ENCODE measurements around the gene KCNC4. TPM values are rescaled to one million over a fixed set of nuclear protein-coding genes. Genes with fewer than 3 reads are reported as not detected.

Gene KCNC4
- 10 to 100 TPM; 13.9 to 14.3 TPM for total RNA-seq

DNA sequence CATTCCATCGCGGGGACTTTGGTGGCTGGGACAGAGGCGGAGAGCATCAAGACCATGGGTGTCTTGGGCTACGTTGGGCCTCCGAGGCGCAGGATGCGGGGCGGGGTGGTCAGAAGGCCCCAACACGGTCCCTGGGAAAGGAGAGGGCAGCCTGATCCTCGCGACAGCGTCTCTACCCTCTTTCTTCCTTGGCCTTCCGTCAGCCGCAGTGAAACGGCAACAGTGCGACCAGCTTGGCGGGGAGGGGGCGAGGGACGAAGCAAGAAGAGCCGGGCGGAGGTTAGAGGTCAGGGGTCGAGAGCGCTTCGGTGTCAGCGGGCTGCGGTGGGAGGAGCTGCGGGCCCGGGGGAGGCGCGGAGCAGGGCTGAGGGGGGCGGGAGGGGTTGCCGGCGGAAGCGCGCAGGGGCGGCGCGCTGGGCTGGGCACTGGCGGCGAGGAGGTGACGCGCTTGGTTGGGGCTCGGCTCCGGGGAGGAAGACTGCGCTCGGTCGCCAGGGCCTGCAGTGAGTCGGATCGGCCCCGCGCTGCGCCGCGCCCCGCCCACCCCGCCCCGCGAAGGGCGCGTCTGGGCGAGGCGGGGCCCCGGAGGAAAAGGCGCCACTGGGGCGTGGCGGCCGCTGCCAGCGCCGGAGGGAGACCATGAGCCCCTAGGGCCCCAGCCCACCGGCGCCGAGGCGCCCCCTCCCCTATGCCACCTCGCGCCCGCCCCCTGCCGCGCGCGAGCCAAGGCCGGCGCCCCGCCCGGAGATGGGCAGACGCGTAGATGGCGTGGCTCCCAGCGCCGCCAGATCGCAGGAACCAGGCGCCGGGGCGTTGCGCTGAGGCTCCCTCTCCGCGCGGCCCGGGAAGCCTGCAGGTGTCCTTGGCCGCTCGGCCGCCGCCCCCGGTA is at the start of gene KCNC4:
Gene KCNC4 (plus strand): TSS at position 600 of the 889 bp plus-strand sequence. CDS start 1,186 bp downstream, outside the sequence.
- ChIA-PET CTCF (interaction anchor here (0.6 to 11.0 kb wide), 18 partner anchors 9 to 287 kb away, joined by 3 to 547 read pairs (median 6); partner anchors contain the start of gene RBM15), POLR2A (interaction anchor here (0.5 to 3.5 kb wide), 2 partner anchors 85 to 128 kb away, joined by 3 to 35 read pairs; partner anchors contain the start of gene RBM15)
- peak within 1 kb of the TSS; percentile 81 for H3K27ac Mint-ChIP-seq
- peak within 1 kb of the TSS; percentile 82 for H3K4me3 Mint-ChIP-seq
- ATAC-seq, result peak; percentile 88
- intact Hi-C loops (cut with DNase I, micrococcal nuclease), result loop anchor here (1.0 to 10.0 kb wide), 10 partner anchors 26 to 1007 kb away; partner anchors contain the start of genes LAMTOR5 (in 2 of the 2), KCNA3 (in 1 of the 2) and RBM15 (in 1 of the 2)
- no peaks in the 10 kb centered on the region for H3K9me3 Mint-ChIP-seq (ENCODE audit: low read depth)
- no peaks in the 10 kb centered on the region for H3K36me3 Mint-ChIP-seq (ENCODE audit: low read depth)
- H3K27me3 Mint-ChIP-seq, result no peaks in the 10 kb centered on the region
- peak; percentile 95 for DNase-seq
- peaks cover 49% of the 10 kb centered on the region for H3K4me1 Mint-ChIP-seq

DNA sequence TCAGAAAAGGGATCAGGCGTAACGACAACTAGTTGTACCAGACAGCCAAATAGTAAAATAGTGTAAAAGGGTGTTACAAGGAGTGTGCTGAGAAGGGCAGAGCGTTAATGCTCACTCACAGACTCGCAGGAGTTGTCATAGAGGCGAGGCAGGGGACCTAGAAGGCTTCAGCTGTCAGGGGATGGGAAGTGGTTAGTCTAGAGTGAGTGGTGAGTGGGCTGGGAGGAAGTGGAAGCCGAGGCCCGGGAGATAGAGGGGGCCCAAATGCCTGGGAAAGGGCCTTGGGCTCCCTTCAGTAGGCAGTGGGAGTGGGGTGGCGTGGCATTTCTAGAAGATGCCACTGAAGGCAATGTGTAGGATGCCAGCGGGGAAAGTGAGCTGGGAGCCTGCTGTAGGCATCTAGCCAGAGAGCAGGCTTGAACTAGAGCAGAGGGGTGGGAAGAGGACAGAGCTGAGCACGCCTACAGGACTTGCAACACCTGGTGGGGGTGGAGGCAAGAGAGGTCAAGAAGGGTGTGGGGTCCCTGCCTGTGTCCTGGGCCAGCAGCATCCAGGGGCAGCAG is 49.5 kb upstream of the KCNC4 start:
- Mint-ChIP-seq H3K36me3 (ENCODE audit: low read depth) (no peaks in the 10 kb centered on the region), H3K27me3 (peaks cover 32% of the 10 kb centered on the region), H3K9me3 (ENCODE audit: low read depth) (no peaks in the 10 kb centered on the region), H3K4me3 (no peak overlapping the region), H3K27ac (no peak overlapping the region), H3K4me1 (no peaks in the 10 kb centered on the region)
- DNase-seq (no peak), ATAC-seq (no peak)
- ChIA-PET POLR2A (no interaction called here), CTCF (interaction anchor here (1.6 kb wide), 1 partner anchor 42 kb away, joined by 4 read pairs; no protein-coding TSS in a partner anchor)
- intact Hi-C loops (cut with DNase I, micrococcal nuclease), result no loop called here

DNA sequence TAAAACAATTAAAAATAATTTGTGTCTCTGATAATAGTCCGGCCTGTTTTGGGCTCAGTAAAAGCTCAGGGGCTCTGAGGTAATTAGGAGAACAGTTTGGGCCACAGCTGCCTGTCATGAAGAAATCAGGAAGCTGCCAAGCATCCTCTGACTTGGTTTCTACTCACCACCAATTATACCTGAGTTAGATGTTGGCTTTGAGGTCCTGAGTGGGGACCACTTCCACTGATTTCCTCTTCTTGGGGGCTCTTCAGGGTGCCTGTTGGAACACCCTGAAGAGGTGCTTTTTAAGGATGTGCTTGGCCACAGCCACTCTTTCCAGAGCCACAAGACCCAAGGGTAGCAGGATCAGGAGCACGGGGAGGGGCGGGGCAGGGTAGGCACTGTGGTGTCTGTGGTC is 48.9 kb upstream of the KCNC4 start:
- Mint-ChIP-seq H3K9me3 (ENCODE audit: low read depth) (no peaks in the 10 kb centered on the region), H3K27me3 (peaks cover 29% of the 10 kb centered on the region), H3K36me3 (ENCODE audit: low read depth) (no peaks in the 10 kb centered on the region), H3K4me1 (no peaks in the 10 kb centered on the region), H3K27ac (no peak overlapping the region), H3K4me3 (no peak overlapping the region)
- ATAC-seq, result no peak
- ChIA-PET POLR2A (no interaction called here), CTCF (interaction anchor here (0.9 to 2.5 kb wide), 3 partner anchors 35 to 42 kb away, joined by 3 to 8 read pairs (median 4); no protein-coding TSS in a partner anchor)
- intact Hi-C loops (cut with DNase I, micrococcal nuclease), result no loop called here
- DNase-seq, result no peak

DNA sequence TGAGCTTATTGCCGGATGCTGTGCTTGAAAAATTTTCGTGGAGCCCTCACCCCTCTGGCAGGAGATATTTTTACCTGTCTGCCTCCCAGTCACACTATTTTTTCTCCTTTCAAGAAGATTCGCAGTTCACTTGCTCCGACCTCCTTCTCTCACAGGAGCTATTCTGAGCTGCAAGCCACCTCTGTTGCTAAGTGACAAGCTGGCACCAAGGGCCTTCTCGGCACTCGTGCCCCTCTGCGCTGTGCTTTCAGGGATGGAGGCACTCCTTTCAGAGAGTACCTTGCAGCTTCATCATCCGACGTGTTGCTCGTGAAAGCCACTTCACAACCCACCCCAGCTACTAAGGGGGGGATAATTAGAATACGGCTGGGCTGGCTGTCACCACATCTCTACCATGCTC is 48.3 kb upstream of the KCNC4 start:
- H3K36me3 Mint-ChIP-seq (ENCODE audit: low read depth), result no peaks in the 10 kb centered on the region
- H3K27me3 Mint-ChIP-seq, result peaks cover 23% of the 10 kb centered on the region
- no peaks in the 10 kb centered on the region for H3K9me3 Mint-ChIP-seq (ENCODE audit: low read depth)
- no peak for DNase-seq
- no peak for ATAC-seq
- H3K4me1 Mint-ChIP-seq, result no peaks in the 10 kb centered on the region
- ChIA-PET CTCF (interaction anchor here (0.9 to 2.5 kb wide), 5 partner anchors 11 to 102 kb away, joined by 3 to 8 read pairs (median 4); no protein-coding TSS in a partner anchor), POLR2A (no interaction called here)
- no peak overlapping the region for H3K4me3 Mint-ChIP-seq
- intact Hi-C loops (cut with DNase I, micrococcal nuclease), result no loop called here
- H3K27ac Mint-ChIP-seq, result no peak overlapping the region

DNA sequence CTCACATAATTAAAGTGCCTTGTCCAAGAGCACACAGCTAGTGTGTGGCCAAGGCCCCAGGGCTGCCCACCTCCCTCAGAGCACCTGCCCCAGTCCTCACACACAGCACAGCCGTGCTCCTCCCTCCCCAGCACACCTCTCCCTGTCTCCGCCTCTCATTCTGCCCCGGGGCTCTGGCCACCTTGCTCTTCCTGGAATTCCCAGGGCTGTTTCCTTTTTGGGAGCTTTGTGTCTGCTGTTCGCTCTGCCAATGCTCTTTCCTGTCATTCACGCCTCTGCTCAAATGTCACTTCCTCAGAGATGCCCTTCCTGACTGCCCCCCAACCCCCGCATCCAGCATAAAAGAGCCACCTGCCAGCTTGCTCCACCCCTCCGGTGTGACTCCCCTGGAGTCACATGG is 46.5 kb upstream of the KCNC4 start:
- H3K4me3 Mint-ChIP-seq, result no peak overlapping the region
- H3K27ac Mint-ChIP-seq, result no peak overlapping the region
- H3K9me3 Mint-ChIP-seq (ENCODE audit: low read depth), result no peaks in the 10 kb centered on the region
- ChIA-PET CTCF (interaction anchor here (1.1 to 2.5 kb wide), 2 partner anchors 33 to 58 kb away, joined by 6 to 8 read pairs; no protein-coding TSS in a partner anchor), POLR2A (no interaction called here)
- no peaks in the 10 kb centered on the region for H3K36me3 Mint-ChIP-seq (ENCODE audit: low read depth)
- intact Hi-C loops (cut with DNase I, micrococcal nuclease), result no loop called here
- H3K4me1 Mint-ChIP-seq, result no peaks in the 10 kb centered on the region
- ATAC-seq (no peak), DNase-seq (no peak)
- peaks cover 16% of the 10 kb centered on the region for H3K27me3 Mint-ChIP-seq

DNA sequence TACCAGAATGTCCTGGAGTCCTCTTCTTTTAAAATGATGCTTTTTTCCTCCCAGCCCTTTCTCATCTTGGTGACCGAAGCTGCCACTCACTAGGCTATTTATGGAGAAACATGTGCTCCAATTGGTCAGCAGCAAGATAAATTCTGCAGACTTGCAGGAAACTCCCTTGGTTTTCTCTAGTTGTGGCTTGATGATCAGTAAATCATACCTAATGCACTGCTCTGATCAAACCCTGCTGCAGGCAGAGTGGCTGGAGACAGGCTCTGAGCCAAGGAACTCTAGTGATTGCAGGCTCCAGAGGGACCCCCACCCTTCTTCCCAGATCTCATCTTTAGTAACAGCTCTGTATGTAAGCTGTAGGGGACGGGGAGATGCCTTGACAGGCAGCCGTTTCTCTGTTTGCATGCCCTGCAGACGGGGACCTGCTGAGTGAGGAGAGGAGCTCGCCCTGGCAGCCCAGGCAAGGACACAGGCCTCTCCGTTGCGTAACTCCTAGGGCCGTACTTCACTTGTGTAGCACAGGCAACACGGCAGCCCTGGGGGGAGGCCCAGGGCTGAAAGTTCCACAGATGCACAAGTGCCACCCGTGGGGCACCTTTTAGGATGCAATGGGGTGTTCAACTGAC is 45.3 kb upstream of the KCNC4 start:
- Mint-ChIP-seq H3K9me3 (ENCODE audit: low read depth) (no peaks in the 10 kb centered on the region), H3K4me1 (no peaks in the 10 kb centered on the region), H3K4me3 (no peak overlapping the region), H3K27ac (no peak overlapping the region), H3K27me3 (peaks cover 15% of the 10 kb centered on the region), H3K36me3 (ENCODE audit: low read depth) (no peaks in the 10 kb centered on the region)
- ChIA-PET POLR2A (no interaction called here), CTCF (interaction anchor here (1.0 kb wide), 1 partner anchor 60 kb away, joined by 3 read pairs; no protein-coding TSS in a partner anchor)
- DNase-seq (no peak), ATAC-seq (no peak)
- intact Hi-C loops (cut with DNase I, micrococcal nuclease), result no loop called here

DNA sequence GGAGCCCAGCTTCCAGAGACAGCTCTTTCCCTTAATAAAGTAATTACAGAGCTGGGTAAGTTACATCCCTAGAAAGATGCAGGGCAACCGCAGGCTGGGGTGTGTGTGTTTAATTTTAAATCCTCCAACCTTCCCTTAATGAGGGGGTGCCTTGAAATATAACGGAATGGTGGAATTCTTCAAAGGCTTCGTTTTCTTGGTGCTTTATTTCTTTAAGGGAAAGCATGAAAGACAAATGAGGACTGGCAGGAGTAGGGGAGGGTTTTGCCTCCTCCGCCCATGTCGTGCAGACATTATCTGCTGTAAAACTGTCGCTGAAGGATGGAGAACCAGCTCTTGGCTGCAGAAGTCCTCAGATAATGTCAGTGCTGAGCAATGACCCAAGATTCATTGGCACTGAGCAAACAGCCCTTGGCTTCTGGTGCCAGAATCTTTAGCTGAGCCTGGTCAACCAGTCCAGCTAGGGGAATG is 44.3 kb upstream of the KCNC4 start:
- intact Hi-C loops (cut with DNase I, micrococcal nuclease), result no loop called here
- ATAC-seq (no peak), DNase-seq (no peak)
- Mint-ChIP-seq H3K36me3 (ENCODE audit: low read depth) (no peaks in the 10 kb centered on the region), H3K27me3 (peaks cover 10% of the 10 kb centered on the region), H3K4me1 (no peaks in the 10 kb centered on the region), H3K27ac (no peak overlapping the region), H3K9me3 (ENCODE audit: low read depth) (no peaks in the 10 kb centered on the region), H3K4me3 (no peak overlapping the region)
- ChIA-PET CTCF (interaction anchor here (0.7 to 1.5 kb wide), 4 partner anchors 17 to 125 kb away, joined by 3 to 4 read pairs (median 4); partner anchors contain the start of gene KCNC4), POLR2A (no interaction called here)

DNA sequence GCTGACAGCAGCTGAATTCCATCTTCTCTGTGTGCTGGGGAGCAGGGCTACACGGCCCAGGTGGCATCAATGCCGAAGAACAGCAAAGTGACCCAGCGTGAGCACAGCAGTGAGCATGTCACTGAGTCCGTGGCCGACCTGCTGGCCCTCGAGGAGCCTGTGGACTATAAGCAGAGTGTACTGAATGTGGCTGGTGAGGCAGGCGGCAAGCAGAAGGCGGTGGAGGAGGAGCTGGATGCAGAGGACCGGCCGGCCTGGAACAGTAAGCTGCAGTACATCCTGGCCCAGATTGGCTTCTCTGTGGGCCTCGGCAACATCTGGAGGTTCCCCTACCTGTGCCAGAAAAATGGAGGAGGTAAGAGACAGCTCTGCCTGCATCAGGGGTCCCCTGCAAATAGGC is 43.3 kb upstream of the KCNC4 start:
- Mint-ChIP-seq H3K27me3 (peaks cover 13% of the 10 kb centered on the region), H3K4me1 (no peaks in the 10 kb centered on the region), H3K36me3 (ENCODE audit: low read depth) (no peaks in the 10 kb centered on the region), H3K27ac (no peak overlapping the region), H3K9me3 (ENCODE audit: low read depth) (no peaks in the 10 kb centered on the region), H3K4me3 (no peak overlapping the region)
- intact Hi-C loops (cut with DNase I, micrococcal nuclease), result no loop called here
- CTCF ChIA-PET, result interaction anchor here (0.6 to 1.5 kb wide), 6 partner anchors 10 to 43 kb away, joined by 3 to 5 read pairs (median 4); partner anchors contain the start of genes KCNC4 and SLC6A17
- POLR2A ChIA-PET, result interaction anchor here (0.6 kb wide), 1 partner anchor 382 kb away, joined by 3 read pairs; no protein-coding TSS in a partner anchor
- ATAC-seq (no peak), DNase-seq (no peak)

DNA sequence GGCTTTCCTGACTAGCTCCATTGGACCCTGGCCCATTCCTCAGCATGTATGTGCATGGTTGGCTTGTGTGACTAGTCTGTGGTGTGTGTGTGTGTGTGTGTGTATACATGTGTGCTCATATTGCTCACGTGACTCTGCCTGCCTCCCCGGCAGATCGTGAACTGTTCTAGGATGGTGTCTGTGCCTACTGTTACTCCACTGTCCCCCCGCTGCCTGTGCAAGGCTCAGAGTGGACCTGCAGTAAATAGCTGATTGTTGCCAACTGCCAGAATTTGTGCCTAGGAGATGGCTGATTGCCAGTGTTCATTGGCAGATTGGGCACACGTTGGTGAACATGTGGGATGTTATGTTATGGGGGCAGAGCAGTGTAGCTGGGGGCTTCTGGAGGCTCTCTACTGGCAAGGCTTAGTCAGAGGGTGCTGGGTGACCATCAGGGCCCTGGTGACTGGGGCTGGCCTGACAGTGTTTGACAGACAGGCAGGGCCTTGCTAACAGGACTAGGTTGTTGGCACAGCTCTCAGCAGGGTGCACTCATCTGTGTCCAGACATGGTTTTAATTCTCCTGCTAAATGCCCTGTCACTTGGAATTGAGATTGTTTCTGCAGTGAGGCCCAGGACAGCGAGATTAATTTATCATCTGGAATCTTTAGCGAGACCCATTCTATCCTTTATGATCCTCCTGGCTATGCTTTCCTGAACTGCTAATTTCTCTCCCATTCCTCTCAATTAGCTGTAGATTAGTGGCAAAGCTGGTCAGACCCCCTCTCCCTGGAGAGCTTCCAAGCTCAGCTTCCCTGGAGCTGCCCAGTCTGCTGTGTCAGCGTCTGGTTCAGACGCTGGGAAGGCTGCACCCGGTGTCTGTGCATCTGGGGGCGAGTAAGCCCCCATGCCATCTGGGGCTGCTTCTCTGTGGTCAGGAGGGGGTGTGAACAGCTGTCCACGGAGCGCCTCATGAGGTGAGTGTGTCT is 39.1 kb upstream of the KCNC4 start:
- H3K36me3 Mint-ChIP-seq (ENCODE audit: low read depth), result no peaks in the 10 kb centered on the region
- H3K9me3 Mint-ChIP-seq (ENCODE audit: low read depth), result no peaks in the 10 kb centered on the region
- DNase-seq, result no peak
- H3K27ac Mint-ChIP-seq, result no peak overlapping the region
- intact Hi-C loops (cut with DNase I, micrococcal nuclease), result no loop called here
- no peak overlapping the region for H3K4me3 Mint-ChIP-seq
- H3K27me3 Mint-ChIP-seq, result peaks cover 4% of the 10 kb centered on the region
- CTCF ChIA-PET, result interaction anchor here (2.0 kb wide), 1 partner anchor 325 kb away, joined by 5 read pairs; no protein-coding TSS in a partner anchor
- no peaks in the 10 kb centered on the region for H3K4me1 Mint-ChIP-seq
- POLR2A ChIA-PET, result interaction anchor here (0.6 kb wide), 1 partner anchor 180 kb away, joined by 5 read pairs; no protein-coding TSS in a partner anchor
- no peak for ATAC-seq

DNA sequence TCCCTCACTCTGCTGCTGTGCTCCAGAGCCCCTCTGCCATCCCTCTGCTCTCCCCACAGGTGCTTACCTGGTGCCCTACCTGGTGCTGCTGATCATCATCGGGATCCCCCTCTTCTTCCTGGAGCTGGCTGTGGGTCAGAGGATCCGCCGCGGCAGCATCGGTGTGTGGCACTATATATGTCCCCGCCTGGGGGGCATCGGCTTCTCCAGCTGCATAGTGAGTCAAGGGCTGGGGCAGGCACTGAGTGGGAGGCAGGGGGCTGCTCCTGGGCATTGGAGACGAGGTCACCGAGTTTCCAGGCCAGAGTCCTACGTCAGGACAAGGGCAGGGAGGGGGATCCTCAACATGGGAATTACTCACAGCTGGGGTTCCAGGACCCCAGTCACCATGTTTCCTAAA is 38.1 kb upstream of the KCNC4 start:
- H3K27ac Mint-ChIP-seq, result no peak overlapping the region
- no peak for ATAC-seq
- H3K27me3 Mint-ChIP-seq, result peaks cover 4% of the 10 kb centered on the region
- intact Hi-C loops (cut with DNase I, micrococcal nuclease), result no loop called here
- POLR2A ChIA-PET, result no interaction called here
- H3K4me1 Mint-ChIP-seq, result no peaks in the 10 kb centered on the region
- H3K36me3 Mint-ChIP-seq (ENCODE audit: low read depth), result no peaks in the 10 kb centered on the region
- H3K9me3 Mint-ChIP-seq (ENCODE audit: low read depth), result no peaks in the 10 kb centered on the region
- CTCF ChIA-PET, result interaction anchor here (0.6 to 2.0 kb wide), 2 partner anchors 324 to 632 kb away, joined by 3 to 5 read pairs; no protein-coding TSS in a partner anchor
- DNase-seq, result no peak
- no peak overlapping the region for H3K4me3 Mint-ChIP-seq
